A172 (cell line): ENCODE measurements around the gene SYT9. TPM values are rescaled to one million over a fixed set of nuclear protein-coding genes. Genes with fewer than 3 reads are reported as not detected.
"Not testable (repeated sequence)": the region's sequence is repeated elsewhere in the genome, so short reads cannot be mapped to it uniquely, and the experiment has no call there.

Experiments used
- DNase-seq: peaks from one replicate; pipeline ENCODE4 v3.0.0-alpha.2; 2015; ENCODE audit warnings: low spot score
- total RNA-seq: library from RNA; depleted of rRNA; stranded (reverse); fragments of >200 nt; shearing (Covaris generic); gene quantifications from 2 replicates; pipeline ENCODE4 v1.2.3, GENCODE V29; 2014

SYT9 gene
- total RNA-seq, 1 experiment from 2014 or later, result not detected

DNA sequence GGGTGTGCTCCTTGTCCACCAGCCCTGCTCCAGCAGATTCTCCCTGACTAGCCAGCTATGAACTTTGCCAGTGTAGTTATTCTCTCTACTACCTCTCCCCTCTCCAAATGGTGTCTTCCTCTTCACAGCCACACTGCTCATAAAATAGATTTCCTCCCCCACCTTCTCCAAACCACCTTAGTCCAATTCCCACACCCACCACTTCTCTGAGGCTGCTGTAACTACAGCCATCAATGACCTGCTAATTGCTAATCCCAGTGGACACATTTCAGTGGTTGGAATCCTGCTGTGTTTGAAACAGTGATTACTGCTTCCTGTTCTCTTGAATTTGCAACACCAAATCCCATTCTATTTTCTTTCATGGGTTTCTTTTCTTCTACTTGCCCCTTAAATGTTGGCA lies 23.4 kb downstream of the SYT9 start:
- no peak for DNase-seq

DNA sequence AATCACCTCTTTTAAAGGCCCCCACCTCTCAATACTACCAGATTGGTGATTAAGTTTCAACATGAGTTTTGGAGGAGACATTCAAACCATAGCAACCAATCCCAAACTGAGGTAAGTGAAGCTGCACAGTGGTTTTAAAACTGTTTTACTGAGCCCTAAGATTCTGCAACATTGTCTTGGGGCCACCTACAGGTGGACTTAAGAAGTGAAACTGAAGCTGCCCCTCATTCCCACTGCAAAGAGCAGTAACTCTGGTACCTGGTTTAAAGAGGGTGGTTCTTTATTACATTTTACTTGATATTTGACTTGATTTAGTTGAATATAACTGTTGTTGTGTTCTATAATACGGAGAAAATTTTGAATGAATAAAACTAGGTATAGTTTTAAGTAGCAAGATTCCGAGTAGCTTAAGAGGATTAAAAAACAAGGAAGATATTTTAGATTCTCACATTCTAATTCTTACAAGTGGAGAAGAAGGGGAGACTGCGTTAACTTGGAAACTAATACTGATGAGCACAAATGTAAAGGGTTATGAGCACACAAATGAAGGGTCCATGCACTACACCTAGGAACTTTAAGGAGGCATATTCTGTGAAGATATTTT lies 26.7 kb downstream of the SYT9 start:
- DNase-seq, result no peak

DNA sequence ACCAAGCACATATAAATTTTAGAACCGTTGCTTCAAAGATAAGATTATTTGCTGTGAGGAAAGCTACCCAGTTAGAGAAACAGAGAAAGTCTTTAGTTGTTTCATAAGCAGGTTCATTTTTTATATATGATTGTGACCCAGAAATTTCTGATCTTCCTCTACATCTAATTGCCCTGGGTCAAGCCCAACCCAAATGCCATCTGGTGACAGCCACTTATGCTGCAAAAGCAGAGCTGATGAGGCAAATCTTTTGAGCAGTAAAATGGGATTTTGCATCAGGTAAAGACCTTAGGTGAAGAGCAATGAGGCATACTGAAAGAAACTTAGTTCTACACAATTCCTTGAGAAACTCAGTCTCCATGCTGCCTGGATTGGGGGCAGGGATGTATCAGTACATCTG lies 28.0 kb downstream of the SYT9 start:
- no peak for DNase-seq

DNA sequence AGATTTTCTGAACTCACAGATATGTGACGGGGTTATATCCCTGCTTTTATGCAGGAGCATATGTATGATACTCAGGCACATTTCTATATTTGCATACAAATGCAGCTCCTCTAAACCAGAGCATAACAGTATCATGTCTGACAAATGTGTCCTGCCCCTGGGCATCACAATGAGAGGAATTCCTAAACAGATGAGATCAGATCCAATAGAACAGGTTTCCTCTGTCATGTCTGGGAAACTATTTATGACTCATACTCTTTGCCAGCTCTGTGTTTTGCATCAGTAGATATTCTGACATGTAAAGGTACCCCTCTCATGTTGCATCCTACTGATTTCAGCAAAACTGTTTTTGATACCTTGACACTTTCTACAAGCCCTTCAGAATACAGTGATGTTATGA lies 29.4 kb downstream of the SYT9 start:
- no peak for DNase-seq

DNA sequence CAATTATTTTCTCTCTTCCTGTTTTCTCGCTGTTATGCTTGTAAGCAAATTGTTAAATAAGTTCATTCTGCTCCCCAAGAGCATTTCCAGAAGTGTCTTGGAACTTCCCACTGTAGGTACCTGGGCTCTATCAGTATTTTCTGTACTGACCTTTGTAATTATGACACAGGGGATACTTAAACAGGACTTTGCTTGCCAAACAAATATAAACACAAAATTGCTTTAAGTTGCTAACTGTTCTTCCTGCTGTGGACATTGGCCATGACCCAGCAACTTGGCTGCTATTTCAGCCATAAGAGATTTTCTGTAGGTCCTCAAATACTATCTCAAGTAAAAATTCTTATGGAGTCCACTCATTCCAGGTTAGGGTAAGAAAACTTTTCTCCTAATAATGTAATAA lies 30.1 kb downstream of the SYT9 start:
- DNase-seq, result no peak

DNA sequence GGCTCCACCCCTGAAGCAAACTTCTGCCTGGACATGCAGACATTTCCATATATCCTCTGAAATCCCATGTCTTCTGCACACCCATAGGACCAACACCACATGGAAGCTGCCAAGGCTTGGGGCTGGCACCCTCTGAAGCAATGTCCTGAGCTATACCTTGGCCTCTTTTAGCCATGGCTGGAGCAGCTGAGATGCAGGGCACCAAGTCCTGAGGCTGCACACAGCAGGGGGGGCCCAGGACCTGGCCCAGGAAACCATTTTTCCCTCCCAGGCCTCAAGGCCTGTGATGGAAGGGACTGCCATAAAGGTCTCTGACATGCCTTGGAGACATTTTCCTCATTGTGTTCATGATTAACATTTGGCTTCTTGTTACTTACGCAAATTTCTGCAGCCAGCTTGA lies 34.5 kb downstream of the SYT9 start:
- no peak for DNase-seq

DNA sequence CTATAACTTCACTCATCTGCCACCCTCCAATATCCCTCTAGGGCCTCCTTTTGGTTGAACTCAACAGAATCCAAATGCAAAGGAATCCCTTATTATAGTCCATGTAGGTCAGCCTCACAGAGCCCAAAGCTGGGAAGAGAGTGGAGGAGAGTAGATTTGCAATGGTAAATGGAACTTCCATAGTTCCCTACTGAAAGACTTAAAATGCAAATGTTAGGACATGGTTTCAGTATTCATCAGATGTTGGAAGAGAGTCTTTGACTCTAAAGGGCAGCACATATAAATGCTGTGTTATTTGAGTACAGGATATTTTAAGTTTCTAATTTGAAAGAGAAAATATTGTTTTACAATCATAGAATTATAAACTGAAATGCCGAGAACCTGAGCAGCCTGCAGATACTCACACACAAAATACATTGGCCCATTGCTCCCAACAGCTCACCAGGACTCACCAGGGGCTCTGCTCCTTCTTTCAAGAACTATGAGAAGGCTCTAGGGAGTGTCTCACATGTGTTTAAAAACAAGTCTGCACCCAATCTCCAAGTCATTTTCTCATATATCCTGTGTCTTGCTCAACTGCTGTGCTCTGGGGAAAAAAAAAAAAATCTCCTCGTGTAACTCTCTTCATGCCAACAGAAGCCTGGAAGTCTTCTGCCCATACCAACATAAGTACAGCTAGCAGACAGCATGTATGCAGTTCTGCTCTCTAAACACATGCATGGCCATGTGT lies 39.6 kb downstream of the SYT9 start:
- DNase-seq, result no peak

DNA sequence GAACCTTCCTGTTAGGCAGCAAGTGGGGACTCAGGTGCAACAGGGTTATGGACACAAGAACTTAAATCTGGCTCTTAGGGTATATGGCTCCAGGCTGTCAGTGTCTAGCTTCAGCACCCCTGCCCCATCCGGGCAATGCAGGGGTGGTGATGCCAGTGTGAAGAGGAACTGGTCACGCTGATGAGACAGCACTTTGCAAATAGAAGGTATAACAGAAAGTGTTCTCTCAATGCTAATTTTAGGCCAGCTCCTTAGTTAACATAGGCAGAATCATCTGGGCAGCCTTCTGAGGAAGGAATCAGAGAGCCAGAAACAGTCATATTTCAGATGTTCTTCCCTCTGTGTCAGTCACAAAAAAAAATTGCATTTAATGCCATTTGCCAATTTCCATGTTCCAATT lies 41.2 kb downstream of the SYT9 start:
- no peak for DNase-seq

DNA sequence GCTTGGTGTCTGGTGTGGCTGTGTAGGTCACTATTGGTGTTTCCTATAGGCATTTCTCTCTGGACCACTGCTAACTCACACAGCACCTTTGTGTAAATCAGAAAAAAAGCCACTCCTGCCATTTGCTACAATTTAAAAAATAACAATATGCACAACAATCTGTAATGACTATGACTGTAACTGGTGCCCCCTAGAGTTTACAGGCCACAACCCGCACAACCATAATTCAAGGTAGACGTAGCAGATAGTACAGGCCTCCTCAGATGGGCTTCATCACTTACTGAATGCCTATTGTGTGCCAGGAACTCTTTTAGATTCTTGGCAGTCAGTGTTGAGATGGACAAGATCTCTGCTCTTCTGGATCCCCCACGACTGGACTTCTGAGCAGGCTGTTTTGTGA lies 47.7 kb downstream of the SYT9 start:
- DNase-seq, result no peak

DNA sequence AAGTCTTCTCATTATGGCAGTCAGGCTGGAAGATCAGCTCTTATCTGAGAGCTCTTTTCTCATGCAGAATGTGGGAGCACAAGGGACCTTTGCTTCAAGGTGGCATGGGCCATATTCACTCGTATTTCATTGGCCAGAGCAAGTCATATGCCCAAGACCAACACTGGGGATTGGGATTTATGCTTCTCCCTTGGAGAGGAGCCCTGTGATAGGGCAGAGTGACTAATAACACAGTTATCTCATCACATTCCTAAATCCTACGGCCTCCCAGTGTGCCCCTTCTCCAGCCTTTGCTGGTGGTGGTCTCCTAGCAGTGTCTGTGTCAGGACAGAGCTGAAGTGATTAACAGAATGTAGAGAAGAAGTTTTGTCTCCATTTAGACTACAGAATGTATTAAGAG lies 48.6 kb downstream of the SYT9 start:
- DNase-seq, result no peak

DNA sequence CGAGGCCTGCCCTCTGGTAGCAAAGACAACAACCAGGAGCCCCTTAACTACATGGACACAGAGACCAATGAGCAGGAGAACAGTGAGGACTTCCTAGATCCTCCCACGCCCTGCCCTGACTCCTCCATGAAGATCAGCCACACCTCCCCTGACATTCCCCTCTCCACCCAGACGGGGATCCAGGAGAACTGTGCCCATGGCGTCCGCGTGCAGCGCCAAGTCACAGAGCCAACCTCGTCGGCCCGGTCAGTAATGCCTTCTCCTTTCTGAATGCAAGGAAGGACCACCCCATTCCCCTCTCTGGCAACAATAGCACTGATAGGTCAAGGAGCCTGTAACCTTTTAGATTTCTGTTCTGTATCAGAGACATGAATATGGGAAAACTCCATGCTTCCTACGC lies 51.4 kb downstream of the SYT9 start:
- no peak for DNase-seq

DNA sequence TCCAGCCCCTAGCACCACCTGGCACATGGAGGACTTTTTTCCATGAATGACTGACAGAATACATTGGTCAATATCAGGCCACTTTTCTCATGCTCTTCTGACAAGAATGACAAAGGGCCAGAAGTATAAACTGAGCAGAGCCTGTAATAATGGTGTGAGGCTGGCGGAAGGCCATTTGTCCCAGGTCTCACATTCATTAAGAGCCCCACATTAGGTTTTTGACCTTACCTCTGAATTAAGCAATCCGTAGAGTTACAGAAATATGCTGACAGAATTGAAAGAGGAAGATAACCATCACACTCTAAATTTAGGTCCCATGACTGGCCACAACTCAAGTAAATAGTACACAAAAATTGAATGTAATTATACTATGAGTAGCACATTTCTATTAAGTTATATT lies 55.2 kb downstream of the SYT9 start:
- DNase-seq, result no peak

DNA sequence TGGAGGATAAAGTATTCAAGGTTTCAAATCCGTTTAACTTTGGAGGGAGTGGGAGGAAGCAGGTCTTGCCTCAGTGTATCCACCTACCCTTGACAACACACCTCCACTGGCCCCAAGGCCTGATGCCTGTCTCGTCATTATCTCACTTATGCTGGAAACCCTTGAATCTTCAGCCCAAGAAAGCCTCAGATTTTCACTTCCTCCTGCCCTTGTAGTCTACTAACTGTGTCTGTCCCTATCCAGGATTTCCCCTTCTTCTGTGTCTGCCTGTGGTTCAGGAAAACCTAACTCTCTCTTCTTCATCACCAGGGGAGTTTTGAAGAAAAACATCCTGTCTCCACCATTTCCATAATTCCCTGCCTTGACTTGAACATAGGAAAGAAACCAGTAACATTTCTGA lies 56.1 kb downstream of the SYT9 start:
- DNase-seq, result no peak

DNA sequence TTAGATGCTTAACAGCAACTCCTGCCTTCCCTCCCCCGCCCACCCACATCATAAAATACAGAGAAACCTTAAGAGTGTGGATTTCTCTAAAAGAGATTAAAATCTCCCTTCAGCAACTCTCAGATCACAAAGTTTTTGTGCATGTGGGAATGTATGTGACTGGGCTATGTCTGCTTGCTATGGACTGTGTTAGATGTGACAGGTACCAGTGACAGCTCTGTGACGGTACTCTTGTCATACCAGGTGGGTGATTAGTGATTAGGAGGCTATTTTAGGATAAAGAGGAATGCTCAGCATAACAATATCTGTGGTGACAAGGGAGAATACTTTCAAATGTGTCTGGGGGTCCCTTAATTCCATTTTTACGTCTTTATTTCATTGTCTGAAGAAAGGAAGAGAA lies 60.2 kb downstream of the SYT9 start:
- DNase-seq, result no peak

DNA sequence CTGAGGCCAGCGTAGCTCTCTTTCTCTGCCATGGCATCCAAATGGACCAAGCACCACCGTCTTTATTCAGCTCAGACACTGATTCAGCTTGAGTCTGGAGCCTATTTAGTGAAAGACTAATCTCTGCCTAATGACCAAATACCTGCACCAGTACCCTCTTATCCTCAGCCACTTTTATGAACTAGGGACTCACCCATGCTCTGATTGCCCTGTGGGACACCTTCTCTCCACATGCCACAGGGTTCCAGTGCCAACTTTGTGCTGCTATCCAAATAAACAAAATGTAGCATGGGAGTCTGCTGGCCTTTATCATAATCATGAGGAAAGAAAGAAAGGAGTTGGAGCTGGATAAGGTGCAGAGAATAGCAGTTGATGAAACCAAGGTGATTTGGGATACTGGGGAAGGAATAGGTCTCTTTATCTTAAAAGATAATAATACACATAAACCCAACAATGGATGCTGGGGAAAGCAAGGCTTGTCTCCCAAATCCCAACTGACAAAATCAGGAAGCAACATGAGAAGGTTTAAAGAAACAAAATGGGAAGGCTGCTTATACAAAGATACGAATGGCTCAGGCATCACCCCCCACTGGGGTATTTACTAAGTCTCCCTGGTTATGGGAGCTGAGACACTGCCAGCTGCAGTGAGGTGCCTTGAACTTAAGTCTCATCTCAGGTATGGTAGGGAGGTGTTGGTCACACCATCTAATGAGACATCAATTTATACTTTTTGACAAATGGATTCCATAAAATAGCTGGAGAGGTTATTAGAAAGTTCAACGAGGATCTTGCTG lies 63.3 kb downstream of the SYT9 start:
- no peak for DNase-seq

DNA sequence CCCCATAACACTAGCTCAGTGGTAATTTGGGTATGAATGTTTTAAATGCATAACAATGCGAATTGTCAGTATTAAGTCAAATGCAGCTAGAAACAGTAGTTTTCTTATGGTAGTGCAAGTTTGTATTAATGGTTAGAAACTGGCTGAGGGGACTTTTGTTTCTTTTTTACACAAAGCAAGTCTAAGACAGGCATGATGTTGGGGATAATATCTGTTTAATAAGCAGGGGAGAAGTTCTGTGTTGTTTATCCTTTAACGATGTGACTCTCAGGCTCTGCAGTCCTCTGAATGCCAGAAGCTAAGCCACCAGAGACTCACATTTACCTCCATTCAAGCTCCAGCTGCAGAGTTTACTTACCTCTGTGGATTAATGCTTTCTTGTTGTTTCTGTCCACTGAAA lies 67.8 kb downstream of the SYT9 start:
- DNase-seq, result no peak

DNA sequence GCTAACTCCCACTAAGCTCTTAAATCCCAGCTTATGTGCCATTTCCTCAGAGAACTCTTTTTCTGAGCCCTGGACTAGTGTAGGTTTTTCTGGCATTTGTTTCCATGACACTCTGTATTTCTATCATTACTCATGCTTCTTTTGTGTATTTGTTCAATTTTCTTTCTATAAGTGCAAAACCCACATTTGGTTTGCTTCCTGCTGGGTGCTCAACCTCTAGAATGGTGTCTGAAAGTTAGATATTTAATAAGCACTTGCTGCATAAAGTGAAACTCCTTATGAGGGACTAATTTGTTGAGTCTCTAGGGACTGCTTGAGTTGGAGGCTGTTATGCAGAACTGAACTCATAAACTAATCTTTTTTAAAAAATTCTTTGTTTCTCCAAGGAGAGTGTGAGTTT lies 68.6 kb downstream of the SYT9 start:
- DNase-seq, result no peak

DNA sequence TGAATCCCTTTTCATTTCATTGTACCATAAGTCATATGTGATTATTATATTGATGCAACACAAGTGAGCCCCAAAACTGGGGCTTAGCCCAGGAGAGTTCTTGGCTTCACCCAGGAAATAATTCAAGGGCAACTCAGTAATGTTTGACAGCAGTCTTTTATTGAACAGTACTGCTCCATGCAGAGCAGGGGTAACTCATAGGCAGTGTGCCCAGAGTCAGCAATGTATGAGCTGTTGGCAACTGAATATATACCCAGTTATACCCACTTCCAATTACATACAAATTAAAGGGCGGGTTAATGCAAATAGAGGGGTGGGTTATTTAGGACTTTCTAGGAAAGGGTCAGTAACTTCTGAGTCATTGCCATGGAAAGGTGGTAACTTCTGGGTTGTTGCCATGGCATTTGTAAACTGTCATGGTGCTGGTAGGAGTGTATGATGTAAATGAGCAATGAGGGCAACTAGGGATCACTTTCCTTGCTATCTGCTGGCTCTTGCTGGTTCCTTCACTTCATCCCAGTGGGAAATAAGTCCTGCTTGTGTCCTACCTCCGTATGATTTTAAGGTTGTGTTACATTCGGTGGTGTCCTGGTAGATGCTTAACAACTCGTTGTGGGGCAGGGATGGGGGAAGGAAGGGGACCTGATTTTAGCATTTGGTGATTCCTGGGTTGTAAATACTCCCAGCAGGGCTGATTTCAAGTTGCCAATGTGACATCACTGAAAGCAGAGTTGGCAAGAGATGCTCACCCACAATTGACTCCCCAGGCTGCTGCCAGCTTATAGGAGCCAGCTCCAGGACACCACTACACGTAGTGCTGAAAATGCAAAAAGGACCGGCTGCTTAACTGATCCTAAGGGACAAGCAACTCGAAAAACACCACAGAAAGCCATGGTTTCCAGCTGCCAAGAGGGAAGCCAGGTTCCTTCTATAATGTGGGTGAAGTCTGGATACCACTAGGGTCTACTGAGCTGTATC lies 70.1 kb downstream of the SYT9 start:
- no peak for DNase-seq

DNA sequence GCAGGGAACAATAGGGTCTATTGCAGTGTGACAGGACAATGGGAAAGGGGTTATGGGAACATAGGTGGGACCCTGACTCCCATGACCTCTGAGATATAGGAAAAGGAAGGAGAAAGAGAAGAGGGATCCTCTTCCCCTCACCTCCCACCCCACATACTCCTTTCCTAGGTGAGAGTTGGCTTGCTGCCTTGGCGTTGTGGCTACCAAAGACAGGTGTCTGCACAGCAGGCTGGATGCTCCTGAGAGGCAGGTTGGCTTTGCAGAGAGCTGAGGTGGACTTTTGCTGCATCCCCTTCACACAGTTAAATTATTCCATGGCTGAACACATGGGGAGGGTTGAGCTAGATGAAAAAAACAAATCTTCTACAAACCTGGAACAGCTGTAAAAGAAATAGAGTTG lies 80.7 kb downstream of the SYT9 start:
- no peak for DNase-seq

DNA sequence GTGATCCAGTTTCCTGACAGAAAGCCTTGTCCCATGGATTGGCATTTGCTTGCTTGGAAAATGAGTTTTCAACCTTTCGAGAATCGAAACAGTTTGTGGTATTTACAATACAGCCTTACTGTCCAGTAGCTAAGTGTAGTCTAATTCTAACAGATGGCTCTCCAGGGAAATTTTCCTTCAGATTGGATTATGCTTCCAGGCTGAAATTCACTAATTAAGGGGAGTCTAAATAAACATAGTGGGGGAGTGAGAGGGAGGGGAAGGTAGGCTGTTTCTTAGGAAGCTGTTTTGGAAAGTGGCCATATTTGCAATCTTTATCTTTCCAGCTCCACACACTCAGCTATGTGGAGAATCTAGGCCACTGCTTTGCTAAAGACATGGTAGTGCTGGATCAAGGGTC lies 81.3 kb downstream of the SYT9 start:
- DNase-seq, result no peak

DNA sequence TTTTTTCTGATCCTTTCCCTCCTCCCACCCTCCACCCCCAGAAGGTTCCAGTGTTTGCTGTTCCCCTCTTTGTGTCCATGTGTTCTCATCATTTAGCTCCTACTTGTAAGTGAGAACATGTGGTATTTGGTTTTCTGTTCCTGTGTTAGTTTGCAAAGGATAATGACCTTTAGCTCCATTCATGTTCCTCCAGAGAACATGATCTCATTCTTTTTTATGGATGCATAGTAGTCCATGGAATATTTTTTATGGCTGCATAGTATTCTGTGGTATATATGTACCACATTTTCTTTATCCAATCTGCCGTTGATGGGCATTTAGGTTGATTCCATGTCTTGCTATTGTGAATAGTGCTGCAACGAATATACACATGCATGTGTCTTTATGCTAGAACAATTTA lies 83.7 kb downstream of the SYT9 start:
- not testable (repeated sequence) for DNase-seq

DNA sequence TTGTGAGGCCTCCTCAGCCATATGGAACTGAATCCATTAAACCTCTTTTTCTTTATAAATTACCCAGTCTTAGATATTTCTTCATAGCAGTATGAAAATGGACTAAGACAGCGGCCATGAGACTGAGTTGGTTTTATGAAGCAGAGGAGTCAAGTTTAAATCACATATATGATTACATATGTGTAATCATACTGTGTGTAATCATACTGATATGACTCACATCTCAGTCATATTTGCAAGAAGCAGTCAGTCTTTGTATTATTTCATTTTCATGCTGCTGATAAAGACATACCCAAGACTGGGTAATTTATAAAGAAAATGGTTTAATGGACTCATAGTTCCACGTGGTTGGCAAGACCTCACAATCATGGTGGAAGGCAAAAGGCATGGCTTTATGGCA lies 89.8 kb downstream of the SYT9 start:
- no peak for DNase-seq
